CD4-positive, alpha-beta T cell treated with Interleukin-12 subunit alpha and Interleukin-12 subunit beta, for 1 hour (primary cell): Measurements from ENCODE around the gene OLFML1.
A peak's percentile ranks its signal among the peaks of the same experiment; 100 is the strongest.
"Not testable (repeated sequence)": the region's sequence is repeated elsewhere in the genome, so short reads cannot be mapped to it uniquely, and the experiment has no call there.

ENCODE experiments used
- DNase-seq: peaks from one replicate; pipeline ENCODE4 v3.0.0-alpha.2; 2020

Gene OLFML1

GRCh38 chr11:7513234-7514098 lies 28.2 kb downstream of the OLFML1 start, which contains the start of gene PPFIBP2:
PPFIBP2 (plus strand) TSS chr11:7513999; CDS start chr11:7549476, 35,477 bp downstream.
- peak; percentile 85 for DNase-seq

- no peak for DNase-seq
Observed at GRCh38 chr11:7514099-7514591, 28.8 kb downstream of the OLFML1 start.

GRCh38 chr11:7515447-7515886 lies 30.2 kb downstream of the OLFML1 start:
- DNase-seq = no peak

GRCh38 chr11:7516475-7516874 lies 31.2 kb downstream of the OLFML1 start:
- no peak for DNase-seq

GRCh38 chr11:7517743-7518142 lies 32.4 kb downstream of the OLFML1 start:
- not testable (repeated sequence) for DNase-seq

- no peak for DNase-seq
Observed at GRCh38 chr11:7518811-7519562, 33.7 kb downstream of the OLFML1 start.

- DNase-seq = no peak
Observed at GRCh38 chr11:7520011-7520942, 35.0 kb downstream of the OLFML1 start.

GRCh38 chr11:7520981-7521487 lies 35.7 kb downstream of the OLFML1 start:
- DNase-seq = no peak

GRCh38 chr11:7522121-7522520 lies 36.8 kb downstream of the OLFML1 start:
- DNase-seq = no peak

- no peak for DNase-seq
Observed at GRCh38 chr11:7522546-7522945, 37.2 kb downstream of the OLFML1 start.

GRCh38 chr11:7523416-7524210 lies 38.3 kb downstream of the OLFML1 start:
- no peak for DNase-seq

- no peak for DNase-seq
Observed at GRCh38 chr11:7524462-7525235, 39.3 kb downstream of the OLFML1 start.

GRCh38 chr11:7525424-7525823 lies 40.1 kb downstream of the OLFML1 start:
- no peak for DNase-seq

- peak; percentile 52 for DNase-seq
Observed at GRCh38 chr11:7527029-7527428, 41.7 kb downstream of the OLFML1 start.

- DNase-seq = no peak
Observed at GRCh38 chr11:7528514-7529049, 43.3 kb downstream of the OLFML1 start.

- no peak for DNase-seq
Observed at GRCh38 chr11:7530013-7530640, 44.8 kb downstream of the OLFML1 start.

- no peak for DNase-seq
Observed at GRCh38 chr11:7531011-7531410, 45.7 kb downstream of the OLFML1 start.

- no peak for DNase-seq
Observed at GRCh38 chr11:7532405-7533145, 47.3 kb downstream of the OLFML1 start.
